K562 (cell line): ENCODE data around the gene TEP1. TPM values are rescaled to one million over a fixed set of nuclear protein-coding genes. Genes with fewer than 3 reads are reported as not detected.

Source experiments
- ATAC-seq: fragments of 200-7000 bp; cut with Tn5 transposase; 3 replicates; pipeline ENCODE4 v1.9.1; 2020; ENCODE audit warnings: moderate library complexity
- BruUV-seq: library from RNA; stranded (reverse); fragments of 400-500 nt; replicated peaks from 2 replicates; lab custom pipeline; 2021; lab: Mats Ljungman, UMichigan
- CTCF ChIA-PET: fragments of 300-600 bp; formaldehyde crosslinking; extraction: SDS; loops from one replicate; lab custom pipeline; 2021; ENCODE audit warnings: low intra/inter-chr PET ratio; lab: Yijun Ruan, JAX
- POLR2A ChIA-PET: fragments of 300-600, 350-650 bp; sonication (Branson Sonifier 250); formaldehyde crosslinking; extraction: SDS; loops from one replicate; lab custom pipeline; 2021; ENCODE audit warnings: antibody characterized with exemption, inconsistent platforms; lab: Yijun Ruan, JAX
- DNase-seq, 4 experiments: peaks; one replicate each; pipeline versions ENCODE4 v3.0.0 to v3.0.0-alpha.2; 2011 to 2018; ENCODE audit warnings: low spot score in 3 of 4, mixed read lengths in 3 of 4; ENCODE audit errors: extremely low read depth in 1 of 4
- FAIRE-seq: peaks from 2 replicates; lab custom pipeline; 2011; peaks lifted over from hg19 to GRCh38; lab: Jason Lieb, UNC
- H2AFZ ChIP-seq: 2 replicates; pipeline ENCODE4 v1.6.0; 2011; ENCODE audit warnings: low read depth, low read length, control low read depth, inconsistent platforms
- H3K27ac ChIP-seq: fragments of 200-600 bp; 3 replicates; pipeline ENCODE4 v1.8.0; 2011; ENCODE audit warnings: low read depth, mild to moderate bottlenecking, control low read depth, inconsistent platforms, low read length, moderate library complexity, mixed read lengths; ENCODE audit errors: extremely low read depth
- H3K27me3 ChIP-seq, 2 experiments: fragments of 300-600 bp in 1 of 2; 2 replicates in 1 of 2; 3 replicates in 1 of 2; pipeline versions ENCODE4 v1.6.0 to v1.8.0; 2011; ENCODE audit warnings: inconsistent platforms in 2 of 2, low read length in 2 of 2, mild to moderate bottlenecking in 1 of 2, mixed read lengths in 1 of 2, moderate library complexity in 1 of 2; ENCODE audit not compliant: control insufficient read depth in 2 of 2, insufficient read depth in 2 of 2
- H3K36me3 ChIP-seq: fragments of 300-600 bp; 3 replicates; pipeline ENCODE4 v1.8.0; 2011; ENCODE audit warnings: mild to moderate bottlenecking, low read length, inconsistent platforms; ENCODE audit not compliant: control insufficient read depth, insufficient read depth
- H3K4me1 ChIP-seq, 2 experiments: fragments of 200-600 bp in 1 of 2; replicated peaks in 1 of 2; 2 replicates in 1 of 2; 3 replicates in 1 of 2; pipeline versions ENCODE4 v1.5.1 to v1.8.0; 2011; ENCODE audit warnings: inconsistent platforms in 2 of 2, low read length in 2 of 2, mild to moderate bottlenecking in 1 of 2, mixed read lengths in 1 of 2, moderate library complexity in 1 of 2; ENCODE audit not compliant: control insufficient read depth in 2 of 2, insufficient read depth in 2 of 2
- H3K4me2 ChIP-seq: 2 replicates; pipeline ENCODE4 v1.6.1; 2011; ENCODE audit warnings: low read length, control low read depth, inconsistent platforms, mixed read lengths; ENCODE audit not compliant: insufficient read depth
- H3K4me3 ChIP-seq: fragments of 200-600 bp; sonication (generic), shearing (Covaris generic); 2 replicates; pipeline ENCODE4 v1.5.1; 2016; ENCODE audit warnings: control low read depth, inconsistent platforms
- H3K79me2 ChIP-seq: fragments of 200-600 bp; 3 replicates; pipeline ENCODE4 v1.8.0; 2011; ENCODE audit warnings: low read length, inconsistent platforms; ENCODE audit not compliant: control insufficient read depth, insufficient read depth
- H3K9ac ChIP-seq, 2 experiments: 2 replicates each; pipeline versions ENCODE4 v1.6.0 to v1.6.1; 2011; ENCODE audit warnings: low read depth in 2 of 2, low read length in 2 of 2, control low read depth in 1 of 2, inconsistent platforms in 1 of 2, mild to moderate bottlenecking in 1 of 2, mixed read lengths in 1 of 2; ENCODE audit not compliant: insufficient read depth in 1 of 2
- H3K9me1 ChIP-seq: one replicate; pipeline ENCODE4 v1.6.0; 2011; ENCODE audit warnings: inconsistent platforms, mild to moderate bottlenecking, low read length, moderate library complexity; ENCODE audit not compliant: control insufficient read depth, insufficient read depth
- H3K9me3 ChIP-seq: replicated peaks from 2 replicates; pipeline ENCODE4 v1.5.1; 2011; ENCODE audit warnings: low read depth, low read length, inconsistent platforms; ENCODE audit not compliant: control insufficient read depth, insufficient read depth
- H4K20me1 ChIP-seq: replicated peaks from 2 replicates; pipeline ENCODE4 v1.6.1; 2011; ENCODE audit warnings: low read length, inconsistent platforms, mixed read lengths; ENCODE audit not compliant: control insufficient read depth, insufficient read depth
- ARID1B ChIP-seq: fragments of 450-650 bp; IDR thresholded peaks from 2 replicates; pipeline ENCODE4 v1.6.1; 2016; ENCODE audit warnings: antibody characterized with exemption, mild to moderate bottlenecking, inconsistent platforms
- FOSL1 ChIP-seq: fragments of 200-800 bp; sonication (Bioruptor generic); conservative IDR thresholded peaks from 2 replicates; pipeline ENCODE4 v1.6.1; 2016; ENCODE audit warnings: missing genetic modification characterization, missing compliant biosample characterization
- JUN ChIP-seq, 2 experiments: sonication (generic) in 1 of 2; formaldehyde crosslinking in 1 of 2; IDR thresholded peaks; 2 replicates each; pipeline versions ENCODE4 v1.6.1 to v1.8.0; 2012 to 2022; ENCODE audit warnings: borderline replicate concordance in 2 of 2, mild to moderate bottlenecking in 2 of 2, improper control_type of control experiment in 1 of 2, low read depth in 1 of 2, low read length in 1 of 2, missing genetic modification reagents in 1 of 2
- MBD2 ChIP-seq: sonication (generic); IDR thresholded peaks from 2 replicates; pipeline ENCODE4 v1.6.1; 2016; ENCODE audit warnings: low read depth, borderline replicate concordance
- MEF2D ChIP-seq: conservative IDR thresholded peaks from 2 replicates; pipeline ENCODE4 v1.6.1; 2016; ENCODE audit warnings: low read depth, missing genetic modification characterization, missing compliant biosample characterization
- POLR2A ChIP-seq: fragments of 450-650 bp; conservative IDR thresholded peaks from 2 replicates; pipeline ENCODE4 v1.6.1; 2016
- RBM39 ChIP-seq: fragments of 200-400 bp; formaldehyde crosslinking; optimal IDR thresholded peaks from 2 replicates; pipeline ENCODE3; 2018; ENCODE audit warnings: low read depth, low read length
- RNF2 ChIP-seq: sonication (generic); IDR thresholded peaks from 2 replicates; pipeline ENCODE4 v1.6.1; 2016
- SMARCA4 ChIP-seq: fragments of 450-650 bp; IDR thresholded peaks from 2 replicates; pipeline ENCODE4 v1.6.1; 2016
- SMARCA5 ChIP-seq: fragments of 450-650 bp; IDR thresholded peaks from 2 replicates; pipeline ENCODE4 v1.6.1; 2016
- SMARCE1 ChIP-seq: fragments of 450-650 bp; IDR thresholded peaks from 2 replicates; pipeline ENCODE4 v1.7.1; 2016; ENCODE audit warnings: mild to moderate bottlenecking
- SPI1 ChIP-seq: IDR thresholded peaks from 2 replicates; pipeline ENCODE4 v1.6.1; 2011; ENCODE audit warnings: low read depth, low read length, control low read depth, borderline replicate concordance
- TAF1 ChIP-seq: IDR thresholded peaks from 2 replicates; pipeline ENCODE4 v1.6.1; 2011; ENCODE audit warnings: mild to moderate bottlenecking, low read length, moderate library complexity; ENCODE audit not compliant: insufficient read depth, control insufficient read depth, severe bottlenecking; ENCODE audit errors: extremely low read depth
- ZKSCAN1 ChIP-seq: fragments of 150-350 bp; IDR thresholded peaks from 2 replicates; pipeline ENCODE4 v1.6.1; 2016; ENCODE audit warnings: low read depth, low read length
- ZNF217 ChIP-seq: sonication (generic); formaldehyde crosslinking; IDR thresholded peaks from 2 replicates; pipeline ENCODE4 v1.8.0; 2022; ENCODE audit warnings: mild to moderate bottlenecking, missing genetic modification reagents
- ZNF511 ChIP-seq: sonication (generic); formaldehyde crosslinking; IDR thresholded peaks from 2 replicates; pipeline ENCODE4 v1.8.0; 2022; ENCODE audit warnings: mild to moderate bottlenecking, missing genetic modification reagents
- WGBS: fragments of 100-300 bp; shearing (Covaris generic); methylation state at CpG from one replicate; pipeline ENCODE4 v1.1.6; 2016; ENCODE audit warnings: low coverage, mixed read lengths; ENCODE audit not compliant: insufficient coverage; ENCODE audit errors: missing lambda C conversion rate; 5-methylcytosine and 5-hydroxymethylcytosine counted together
- in situ Hi-C: fragments of 300-500 bp; cut with MboI; formaldehyde crosslinking; loops from 4 replicates; pipeline ENCODE4 v1.15.0; 2018; ENCODE audit warnings: inconsistent platforms, mixed read lengths
- intact Hi-C: fragments of 100-400 bp; cut with micrococcal nuclease; formaldehyde crosslinking; loops from 2 replicates; pipeline ENCODE4 v1.14.2; 2022
- polyA plus RNA-seq, 8 experiments: library from polyadenylated mRNA; depleted of rRNA in 4 of 8; stranded (reverse) in 5 of 8; unstranded in 3 of 8; fragments of >200 nt; fragmentation: Nextera tagmentation in 2 of 8; fragmentation: Illumina TruSeq in 1 of 8; extraction: Ambion mirVana in 2 of 8; extraction: Trizol in 1 of 8; gene quantifications; 2 replicates each; pipeline versions ENCODE4 v1.2.1 to v1.2.3, GENCODE V29; 2011 to 2014; ENCODE audit warnings: inconsistent platforms in 1 of 8, missing spikeins in 1 of 8
- total RNA-seq, 7 experiments: library from RNA; depleted of rRNA in 6 of 7; stranded (reverse); fragments of >200 nt in 6 of 7; fragmentation: Illumina TruSeq in 2 of 7; extraction: Trizol in 2 of 7; gene quantifications; 2 replicates each; pipeline versions ENCODE4 v1.2.1 to v1.2.3, GENCODE V29; 2011 to 2021; ENCODE audit warnings: low replicate concordance in 1 of 7
- TF ChIP-seq, protein P1 (sequence below): fragments of 250-450 bp; sonication (Bioruptor Pico); IDR thresholded peaks from 2 replicates; pipeline ENCODE4 v1.4.0; 2020; ENCODE audit warnings: mild to moderate bottlenecking, moderate library complexity
- TF ChIP-seq, protein P2 (sequence below): fragments of 250-450 bp; sonication (Bioruptor Pico); IDR thresholded peaks from 2 replicates; pipeline ENCODE4 v1.5.0; 2020; ENCODE audit warnings: mild to moderate bottlenecking

TEP1 gene
- total and polyA plus RNA-seq, 9 of the 15 experiments (the other 6 are each of a cell fraction or from before 2014, with no cell fraction given) = 1.0 to 12.2 (median 7.1) TPM

DNA sequence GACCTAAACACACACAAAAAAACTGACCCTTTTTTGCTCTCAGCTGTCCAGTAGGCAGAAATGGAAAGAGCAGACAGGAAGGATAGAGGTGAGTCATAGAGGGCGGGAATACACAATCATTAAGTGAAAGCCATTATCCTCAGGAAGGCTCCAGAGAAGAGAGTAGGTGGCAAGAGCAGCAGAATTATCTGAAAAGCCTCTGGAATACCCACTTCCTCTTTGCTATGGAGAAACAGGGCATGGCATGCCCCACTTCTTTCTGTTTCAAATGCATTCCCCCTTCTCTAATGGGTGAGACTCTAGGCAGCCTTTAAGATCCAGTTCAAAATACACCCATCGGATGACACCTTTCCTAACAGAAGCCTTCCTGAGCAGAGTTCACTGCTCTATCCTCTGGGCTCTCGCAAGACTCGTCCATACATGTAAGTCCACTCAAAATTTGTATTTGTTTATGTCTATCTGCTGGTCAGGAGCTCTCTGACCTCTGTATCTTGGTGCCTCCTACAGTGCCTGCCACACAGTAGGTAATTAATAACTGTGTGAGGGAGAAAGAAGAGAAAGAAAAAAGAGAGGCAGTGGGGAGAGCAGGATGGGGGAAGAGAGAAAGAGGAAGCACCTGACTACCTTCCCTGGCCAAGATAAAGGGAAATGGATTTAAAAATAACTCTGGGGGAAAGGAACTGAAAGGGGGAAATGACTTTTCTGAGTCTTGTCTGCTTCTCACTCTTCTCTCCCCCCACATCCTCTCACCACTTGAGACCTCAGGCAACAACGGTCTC lies 14.1 kb upstream of the TEP1 start:
- Histone ChIP-seq H3K9me3 (no peaks in the 10 kb centered on the region), H3K79me2 (no peaks in the 10 kb centered on the region; the same call in 2 of the 3 replicates), H3K4me1 (peaks cover 22 to 26% of the 10 kb centered on the region in 2 experiments; a peak in 4 of 5 replicates), H3K4me3 (peak overlapping the region; percentile 33), H3K9me1 (no peaks in the 10 kb centered on the region), H3K27ac (peak overlapping the region; percentile 82), H3K9ac (peak overlapping the region; percentile 63 to 75; a peak in 3 of 4 replicates), H3K27me3 (no peaks in the 10 kb centered on the region), H3K36me3 (no peaks in the 10 kb centered on the region), H3K4me2 (peak overlapping the region; percentile 82), H4K20me1 (no peaks in the 10 kb centered on the region), H2AFZ (peak overlapping the region; percentile 89)
- TSS peak; percentile 86 for BruUV-seq
- POLR2A ChIA-PET = no interaction called here
- in situ Hi-C loops = no loop called here
- peak; percentile 81 for FAIRE-seq
- CTCF ChIA-PET = no interaction called here
- peak; percentile 89 for ATAC-seq
- intact Hi-C loops = no loop called here
- 5% methylated on average over 5 of the region's 5 CpGs for WGBS
- DNase-seq = peak; percentile 33 to 69 (median 46)
- TF ChIP-seq MEF2D (tag) = 0 out of 2 replicates have a peak, but pooled peaks have one; percentile 19
- peak; percentile 40; the same call in 1 of the 2 replicates for TF ChIP-seq SMARCE1
- TF ChIP-seq, protein P1, sequence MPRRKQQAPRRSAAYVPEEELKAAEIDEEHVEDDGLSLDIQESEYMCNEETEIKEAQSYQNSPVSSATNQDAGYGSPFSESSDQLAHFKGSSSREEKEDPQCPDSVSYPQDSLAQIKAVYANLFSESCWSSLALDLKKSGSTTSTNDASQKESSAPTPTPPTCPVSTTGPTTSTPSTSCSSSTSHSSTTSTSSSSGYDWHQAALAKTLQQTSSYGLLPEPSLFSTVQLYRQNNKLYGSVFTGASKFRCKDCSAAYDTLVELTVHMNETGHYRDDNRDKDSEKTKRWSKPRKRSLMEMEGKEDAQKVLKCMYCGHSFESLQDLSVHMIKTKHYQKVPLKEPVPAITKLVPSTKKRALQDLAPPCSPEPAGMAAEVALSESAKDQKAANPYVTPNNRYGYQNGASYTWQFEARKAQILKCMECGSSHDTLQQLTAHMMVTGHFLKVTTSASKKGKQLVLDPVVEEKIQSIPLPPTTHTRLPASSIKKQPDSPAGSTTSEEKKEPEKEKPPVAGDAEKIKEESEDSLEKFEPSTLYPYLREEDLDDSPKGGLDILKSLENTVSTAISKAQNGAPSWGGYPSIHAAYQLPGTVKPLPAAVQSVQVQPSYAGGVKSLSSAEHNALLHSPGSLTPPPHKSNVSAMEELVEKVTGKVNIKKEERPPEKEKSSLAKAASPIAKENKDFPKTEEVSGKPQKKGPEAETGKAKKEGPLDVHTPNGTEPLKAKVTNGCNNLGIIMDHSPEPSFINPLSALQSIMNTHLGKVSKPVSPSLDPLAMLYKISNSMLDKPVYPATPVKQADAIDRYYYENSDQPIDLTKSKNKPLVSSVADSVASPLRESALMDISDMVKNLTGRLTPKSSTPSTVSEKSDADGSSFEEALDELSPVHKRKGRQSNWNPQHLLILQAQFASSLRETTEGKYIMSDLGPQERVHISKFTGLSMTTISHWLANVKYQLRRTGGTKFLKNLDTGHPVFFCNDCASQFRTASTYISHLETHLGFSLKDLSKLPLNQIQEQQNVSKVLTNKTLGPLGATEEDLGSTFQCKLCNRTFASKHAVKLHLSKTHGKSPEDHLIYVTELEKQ (CRISPR knock-in tag) = no peak
- TF ChIP-seq TAF1 = peak; percentile 32
- peak; percentile 70 for TF ChIP-seq FOSL1 (tag)
- peak; percentile 55 for TF ChIP-seq SMARCA4
- TF ChIP-seq MBD2 = 0 out of 2 replicates have a peak, but pooled peaks have one; percentile 32
- peak; percentile 43 for TF ChIP-seq ARID1B
- TF ChIP-seq JUN (IDR thresholded peaks at IDR 0.05; ENCODE audit: borderline replicate concordance, low read depth, low read length) = peak; percentile 37; the same call in 1 of the 2 replicates
- TF ChIP-seq JUN (CRISPR knock-in tag; IDR thresholded peaks at IDR 0.05; ENCODE audit: borderline replicate concordance) = no peak
- TF ChIP-seq SMARCA5 = peak; percentile 48; the same call in 1 of the 2 replicates
- TF ChIP-seq RBM39 = no peak
- TF ChIP-seq, protein P2, sequence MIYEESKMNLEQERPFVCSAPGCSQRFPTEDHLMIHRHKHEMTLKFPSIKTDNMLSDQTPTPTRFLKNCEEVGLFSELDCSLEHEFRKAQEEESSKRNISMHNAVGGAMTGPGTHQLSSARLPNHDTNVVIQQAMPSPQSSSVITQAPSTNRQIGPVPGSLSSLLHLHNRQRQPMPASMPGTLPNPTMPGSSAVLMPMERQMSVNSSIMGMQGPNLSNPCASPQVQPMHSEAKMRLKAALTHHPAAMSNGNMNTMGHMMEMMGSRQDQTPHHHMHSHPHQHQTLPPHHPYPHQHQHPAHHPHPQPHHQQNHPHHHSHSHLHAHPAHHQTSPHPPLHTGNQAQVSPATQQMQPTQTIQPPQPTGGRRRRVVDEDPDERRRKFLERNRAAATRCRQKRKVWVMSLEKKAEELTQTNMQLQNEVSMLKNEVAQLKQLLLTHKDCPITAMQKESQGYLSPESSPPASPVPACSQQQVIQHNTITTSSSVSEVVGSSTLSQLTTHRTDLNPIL (CRISPR knock-in tag) = no peak
- no peak for TF ChIP-seq RNF2
- TF ChIP-seq POLR2A = 0 out of 2 replicates have a peak, but pooled peaks have one; percentile 24
- peak; percentile 87 for TF ChIP-seq SPI1
- no peak for TF ChIP-seq ZNF217 (CRISPR knock-in tag)
- TF ChIP-seq ZKSCAN1 = peak; percentile 43; the same call in 1 of the 2 replicates
- no peak for TF ChIP-seq ZNF511 (CRISPR knock-in tag)
